GM12801 (cell line): ENCODE measurements around the gene PAQR5.

Source experiments
- TF ChIP-seq, protein P1 (sequence below): IDR thresholded peaks from one replicate; pipeline ENCODE4 v1.5.1; 2011; ENCODE audit warnings: control low read depth; ENCODE audit not compliant: insufficient read length; ENCODE audit errors: extremely low read depth

The PAQR5 gene

GRCh38 chr15:69424748-69425413, 126.2 kb downstream of the PAQR5 start:
- TF ChIP-seq, protein P1, sequence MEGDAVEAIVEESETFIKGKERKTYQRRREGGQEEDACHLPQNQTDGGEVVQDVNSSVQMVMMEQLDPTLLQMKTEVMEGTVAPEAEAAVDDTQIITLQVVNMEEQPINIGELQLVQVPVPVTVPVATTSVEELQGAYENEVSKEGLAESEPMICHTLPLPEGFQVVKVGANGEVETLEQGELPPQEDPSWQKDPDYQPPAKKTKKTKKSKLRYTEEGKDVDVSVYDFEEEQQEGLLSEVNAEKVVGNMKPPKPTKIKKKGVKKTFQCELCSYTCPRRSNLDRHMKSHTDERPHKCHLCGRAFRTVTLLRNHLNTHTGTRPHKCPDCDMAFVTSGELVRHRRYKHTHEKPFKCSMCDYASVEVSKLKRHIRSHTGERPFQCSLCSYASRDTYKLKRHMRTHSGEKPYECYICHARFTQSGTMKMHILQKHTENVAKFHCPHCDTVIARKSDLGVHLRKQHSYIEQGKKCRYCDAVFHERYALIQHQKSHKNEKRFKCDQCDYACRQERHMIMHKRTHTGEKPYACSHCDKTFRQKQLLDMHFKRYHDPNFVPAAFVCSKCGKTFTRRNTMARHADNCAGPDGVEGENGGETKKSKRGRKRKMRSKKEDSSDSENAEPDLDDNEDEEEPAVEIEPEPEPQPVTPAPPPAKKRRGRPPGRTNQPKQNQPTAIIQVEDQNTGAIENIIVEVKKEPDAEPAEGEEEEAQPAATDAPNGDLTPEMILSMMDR, result no peak

DNA sequence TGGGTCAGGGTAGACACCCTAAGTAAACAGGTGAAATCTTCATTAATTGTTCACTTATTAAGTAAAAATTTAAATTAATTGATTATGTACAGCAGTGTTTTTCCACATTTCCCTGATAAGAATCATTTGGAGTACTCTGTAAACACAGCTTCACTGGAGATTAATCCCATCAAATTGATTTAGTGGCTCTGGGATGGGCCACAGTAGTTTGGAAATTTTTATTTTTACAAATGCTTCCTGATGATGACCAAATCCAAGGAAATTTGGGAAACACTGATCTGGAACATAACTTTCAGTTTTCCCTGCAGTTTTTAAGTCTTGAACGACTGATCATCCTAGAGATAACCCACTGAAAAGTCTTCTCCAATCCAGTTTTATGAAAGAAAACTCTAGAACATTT, 135.1 kb downstream of the PAQR5 start:
- TF ChIP-seq, protein P1, result no peak

DNA sequence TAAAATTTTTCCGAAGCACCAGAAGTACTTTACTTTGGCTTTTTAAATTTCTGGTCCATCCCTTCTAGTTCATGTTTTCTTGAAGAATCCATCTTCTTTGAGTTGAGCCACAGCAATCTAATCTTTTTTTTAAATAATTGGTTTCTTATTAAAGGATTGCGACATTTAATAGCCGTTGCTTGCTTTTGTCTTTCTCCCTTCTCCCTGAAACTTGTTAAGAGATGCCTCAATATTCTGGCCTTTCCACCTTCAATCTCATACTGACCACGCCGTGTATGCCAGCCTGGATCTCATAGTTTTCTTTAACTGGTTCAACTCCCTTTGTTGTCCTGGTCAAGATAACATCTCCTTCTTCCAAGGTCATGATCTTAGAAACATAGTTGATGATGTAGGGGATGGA, 135.5 kb downstream of the PAQR5 start:
- TF ChIP-seq, protein P1, result no peak

- TF ChIP-seq, protein P1, result no peak
Observed at GRCh38 chr15:69434679-69435078, 136.0 kb downstream of the PAQR5 start.

DNA sequence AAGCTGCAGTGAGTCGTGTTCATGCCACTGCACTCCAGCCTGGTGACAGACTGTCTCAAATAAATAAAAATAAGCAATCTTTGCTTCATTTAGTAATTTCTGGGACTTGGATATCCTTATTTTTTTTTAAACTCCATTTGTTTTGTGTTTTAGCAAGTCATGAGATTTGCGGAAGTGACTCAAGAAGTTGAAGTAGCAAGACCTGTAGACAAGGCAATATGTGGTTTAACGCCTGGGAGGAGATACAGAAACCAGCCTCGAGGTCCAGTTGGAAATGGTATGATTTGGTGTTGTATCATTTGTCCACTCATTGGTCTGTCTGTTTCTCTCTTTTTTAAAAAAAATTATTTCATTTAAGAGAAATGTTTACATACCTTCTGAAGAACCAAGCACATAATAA, 137.3 kb downstream of the PAQR5 start:
- TF ChIP-seq, protein P1, result no peak

GRCh38 chr15:69436951-69437350, 138.2 kb downstream of the PAQR5 start:
- TF ChIP-seq, protein P1, result no peak

DNA sequence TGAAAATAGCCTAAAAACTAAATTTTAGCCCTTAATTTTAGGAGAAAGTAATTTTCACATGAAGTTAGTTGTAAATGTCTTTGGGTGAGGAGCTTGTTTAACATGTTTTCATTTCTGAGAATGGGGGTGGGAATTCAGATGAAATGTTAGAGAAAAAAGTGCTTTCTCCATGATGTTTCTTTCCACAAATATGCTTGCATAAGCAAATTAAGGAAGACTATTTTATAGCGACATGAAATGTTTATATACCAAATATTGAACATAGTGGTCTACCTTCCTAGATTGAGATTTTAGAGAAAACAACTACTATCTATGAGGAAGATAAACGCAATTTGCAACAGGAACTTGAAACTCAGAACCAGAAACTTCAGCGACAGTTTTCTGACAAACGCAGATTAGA, 140.9 kb downstream of the PAQR5 start:
- TF ChIP-seq, protein P1, result no peak
